Fibroblast of upper back skin (primary cell): ENCODE data around the gene TEAD1.
"Not testable (repeated sequence)": the region's sequence is repeated elsewhere in the genome, so short reads cannot be mapped to it uniquely, and the experiment has no call there.

Source experiments
- DNase-seq: peaks from one replicate; pipeline ENCODE4 v3.0.0-alpha.2; 2013

The TEAD1 gene

GRCh38 chr11:12876988-12877387 is 202.8 kb downstream of the TEAD1 start:
- no peak for DNase-seq

DNA sequence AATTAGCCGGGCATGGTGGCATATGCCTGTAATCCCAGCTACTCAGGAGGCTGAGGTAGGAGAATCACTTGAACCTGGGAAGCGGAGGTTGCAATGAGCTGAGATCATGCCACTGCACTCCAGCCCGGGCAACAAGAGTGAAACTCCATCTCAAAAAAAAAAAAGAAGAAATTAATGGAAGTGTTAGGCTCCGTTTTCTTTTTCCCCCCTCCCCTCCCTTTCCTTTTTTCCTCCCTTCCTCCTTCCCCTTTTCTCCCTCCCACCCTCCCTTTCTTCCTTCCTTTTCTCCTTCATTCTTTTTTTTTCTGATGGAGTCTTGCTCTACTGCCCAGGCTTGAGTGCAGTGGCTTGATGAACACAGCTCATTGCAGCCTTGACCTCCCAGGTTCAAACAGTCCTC is 203.3 kb downstream of the TEAD1 start:
- DNase-seq: not testable (repeated sequence)

DNA sequence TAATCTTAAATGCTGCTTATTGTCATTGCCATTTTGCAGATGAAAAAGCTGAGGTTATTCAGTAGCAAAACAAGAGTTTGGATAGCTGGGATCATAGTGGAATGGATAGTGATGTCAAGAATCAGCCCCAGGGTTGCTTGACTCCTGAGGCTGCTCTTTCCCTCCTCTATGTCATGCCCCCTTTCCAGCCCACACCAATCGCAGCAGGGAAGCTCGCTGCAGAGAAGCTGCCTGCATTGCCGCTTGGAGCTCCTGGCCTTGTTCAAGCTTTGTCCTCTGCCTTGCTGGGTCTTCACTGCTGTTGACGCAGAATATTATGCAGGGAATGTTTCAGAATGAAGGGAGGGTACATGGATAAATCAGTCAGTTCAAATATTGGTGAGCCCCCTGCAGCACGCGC is 206.1 kb downstream of the TEAD1 start:
- DNase-seq: no peak

DNA sequence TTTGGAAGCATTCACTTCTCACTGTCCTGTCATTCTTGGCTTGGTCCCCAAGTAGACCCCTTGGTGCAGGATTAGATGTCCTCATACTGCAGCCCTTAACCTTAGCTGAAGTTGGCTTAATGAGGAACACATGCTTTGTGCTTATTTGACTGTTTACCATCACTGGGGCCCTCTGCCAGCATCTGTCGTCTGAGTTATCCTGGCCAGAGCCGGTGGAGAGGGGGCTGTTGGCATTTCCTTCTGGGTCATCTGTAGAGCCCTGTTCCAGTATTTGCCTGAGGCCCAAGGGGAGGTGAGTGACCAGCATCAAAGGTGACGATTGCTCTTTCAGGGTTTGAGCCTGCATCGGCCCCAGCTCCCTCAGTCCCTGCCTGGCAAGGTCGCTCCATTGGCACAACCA is 208.4 kb downstream of the TEAD1 start:
- DNase-seq: no peak

DNA sequence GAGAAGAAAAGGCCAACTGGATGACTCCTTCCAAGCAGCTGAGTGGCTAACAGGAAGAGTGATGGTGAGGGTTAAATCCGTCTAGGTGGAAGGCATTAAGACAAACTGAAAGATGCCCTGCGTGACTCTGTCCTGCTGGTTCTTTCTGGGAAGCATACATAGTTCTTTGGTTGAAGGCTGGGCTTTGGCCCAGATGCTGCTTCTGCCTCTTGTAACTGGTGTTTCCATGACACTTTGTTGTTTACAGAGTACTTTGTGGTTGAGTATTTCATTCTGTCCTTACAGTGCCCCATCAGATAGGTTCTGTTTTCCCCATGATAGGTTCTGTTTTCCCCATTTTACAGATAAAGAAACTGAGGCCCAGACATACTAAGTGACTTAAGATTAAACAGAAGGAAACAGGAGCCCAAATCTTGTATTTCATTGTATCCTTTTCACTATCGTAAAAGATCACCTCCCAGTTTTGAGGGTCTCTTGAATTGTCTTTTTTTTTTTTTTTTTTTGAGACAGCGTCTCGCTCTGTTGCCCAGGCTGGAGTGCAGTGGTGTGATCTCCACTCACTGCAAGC is 210.6 kb downstream of the TEAD1 start:
- DNase-seq: no peak

- no peak for DNase-seq
Observed at GRCh38 chr11:12885717-12886239, 211.6 kb downstream of the TEAD1 start.

DNA sequence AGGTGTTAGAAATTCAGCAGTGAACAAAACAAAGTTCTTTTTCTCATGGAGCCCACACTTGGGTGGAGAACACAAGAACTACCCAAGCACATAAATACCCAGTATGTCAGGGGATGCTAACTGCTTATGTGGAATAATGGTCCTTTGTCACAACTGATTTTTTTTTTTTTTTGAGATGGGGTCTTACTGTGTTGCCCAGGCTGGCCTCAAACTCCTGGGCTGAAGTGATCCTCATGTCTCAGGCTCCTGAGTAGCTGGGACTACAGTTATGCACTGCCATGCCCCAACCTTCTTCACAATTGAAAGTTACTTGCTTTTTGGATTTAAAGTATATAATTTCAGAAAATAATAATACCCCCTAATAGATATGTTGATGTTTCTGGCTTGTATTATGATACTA is 212.3 kb downstream of the TEAD1 start:
- DNase-seq: no peak

DNA sequence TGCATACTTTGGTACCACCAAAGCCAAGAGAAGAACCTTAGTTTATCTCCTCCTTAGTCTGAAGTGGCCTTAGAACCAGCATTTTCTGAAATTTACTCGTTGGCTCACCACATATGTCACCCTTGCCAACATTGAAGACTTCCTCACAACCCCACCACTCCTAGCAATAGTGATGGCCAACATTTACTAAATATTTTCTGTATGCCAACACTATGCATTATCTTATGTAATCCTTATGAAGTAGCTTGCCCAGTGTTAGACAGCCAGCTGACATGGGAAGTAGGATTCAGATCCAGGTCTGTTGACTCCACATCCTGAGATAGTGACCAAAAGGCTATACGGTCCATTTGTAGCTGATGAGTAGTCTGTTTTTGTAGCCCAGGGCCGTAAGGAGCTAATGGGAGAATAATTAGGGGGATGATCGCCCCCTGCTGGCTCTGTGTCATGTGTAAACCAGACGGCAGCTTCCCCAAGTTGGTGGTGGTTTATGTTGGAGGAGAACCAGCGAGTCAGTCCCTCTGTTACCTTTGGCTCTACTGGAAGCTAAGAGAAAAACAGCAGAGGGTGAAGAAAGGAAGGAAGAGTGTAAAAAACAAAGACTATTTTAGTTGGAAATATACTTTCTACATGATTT is 214.4 kb downstream of the TEAD1 start:
- DNase-seq: peak; percentile 89

- peak; percentile 64 for DNase-seq
Observed at GRCh38 chr11:12889243-12889642, 215.0 kb downstream of the TEAD1 start.

GRCh38 chr11:12890476-12890875 is 216.3 kb downstream of the TEAD1 start:
- no peak for DNase-seq

DNA sequence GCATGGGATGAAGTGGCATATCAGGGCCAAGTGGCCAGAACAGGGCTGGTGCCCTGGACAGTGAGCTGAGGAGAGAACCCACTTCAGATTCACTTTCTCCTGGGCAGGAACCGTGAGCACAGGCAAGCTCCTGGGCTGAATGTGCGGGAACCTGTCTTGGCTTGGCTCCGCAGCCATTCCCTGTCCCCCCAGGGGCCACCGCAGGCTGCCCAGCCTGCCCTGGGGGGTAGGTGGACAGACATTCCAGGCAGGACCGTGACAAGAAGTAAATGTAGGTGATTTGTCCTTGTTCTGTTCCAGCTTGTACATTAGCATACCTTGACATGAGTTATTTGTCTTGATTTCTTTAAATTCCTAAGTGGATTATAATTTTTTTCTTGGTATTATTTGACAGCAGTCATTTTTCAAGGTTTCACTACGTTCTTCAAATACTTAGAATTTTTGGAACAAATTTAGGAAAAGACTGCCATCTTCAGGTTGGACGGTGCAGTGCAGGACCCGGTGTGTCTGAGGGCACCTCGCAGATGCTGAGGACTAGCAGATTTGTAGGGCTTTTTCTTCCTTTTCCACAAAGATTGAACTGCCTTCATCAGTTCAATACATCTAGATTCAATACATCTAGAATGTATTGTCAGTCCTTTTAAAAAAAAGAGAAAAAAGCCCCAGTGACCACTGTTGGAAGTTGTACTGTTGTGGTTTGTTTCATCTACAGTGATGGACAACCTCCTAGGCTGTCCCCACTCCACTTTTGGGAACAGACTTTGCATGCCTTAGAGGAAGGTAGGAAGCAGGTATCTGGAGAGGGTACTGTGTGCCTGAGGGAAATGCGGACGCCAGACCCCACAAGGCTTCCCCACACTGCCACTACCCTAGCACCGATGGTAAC is 219.8 kb downstream of the TEAD1 start:
- peak; percentile 79 for DNase-seq

GRCh38 chr11:12897390-12897789 is 223.2 kb downstream of the TEAD1 start:
- DNase-seq: no peak

DNA sequence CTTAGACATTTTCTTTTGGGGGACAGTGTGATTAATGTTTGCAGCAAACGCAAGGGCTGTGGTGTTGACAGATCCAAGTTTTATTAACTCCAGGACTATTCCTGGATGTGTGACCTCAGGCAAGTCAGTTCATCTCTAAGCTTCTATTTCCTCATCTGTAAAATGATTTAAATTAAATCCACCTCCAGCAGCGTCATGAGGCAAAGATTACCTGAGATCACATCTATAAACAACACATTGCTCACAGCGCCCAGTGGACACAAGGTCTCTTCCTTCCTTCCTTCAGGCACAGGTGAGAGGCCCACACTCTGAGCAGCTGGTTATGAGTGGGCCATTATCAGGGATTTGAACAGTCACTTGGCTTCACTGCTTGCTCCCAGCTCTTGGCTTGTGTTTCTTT is 223.6 kb downstream of the TEAD1 start:
- DNase-seq: peak; percentile 62

DNA sequence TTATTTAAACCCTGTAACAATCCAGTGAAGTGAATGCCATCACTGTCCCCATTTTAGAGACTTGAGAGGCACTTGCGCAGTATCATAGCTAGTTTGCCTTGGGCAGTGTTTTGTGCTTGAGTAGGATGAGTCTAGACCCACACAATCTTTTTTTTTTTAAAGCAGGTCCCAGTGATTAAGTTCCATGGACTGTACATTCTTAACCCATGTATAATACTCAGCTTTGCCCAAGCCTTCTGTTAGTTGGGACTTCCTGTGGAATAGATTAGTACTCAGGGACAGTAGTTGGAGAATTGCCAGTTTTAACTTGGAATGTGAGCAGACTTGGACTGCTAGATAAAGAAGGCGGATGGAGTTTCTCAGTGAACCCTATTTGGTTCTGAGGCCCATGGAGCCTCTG is 226.3 kb downstream of the TEAD1 start:
- DNase-seq: peak; percentile 91

GRCh38 chr11:12901272-12901671 is 227.1 kb downstream of the TEAD1 start:
- DNase-seq: no peak

DNA sequence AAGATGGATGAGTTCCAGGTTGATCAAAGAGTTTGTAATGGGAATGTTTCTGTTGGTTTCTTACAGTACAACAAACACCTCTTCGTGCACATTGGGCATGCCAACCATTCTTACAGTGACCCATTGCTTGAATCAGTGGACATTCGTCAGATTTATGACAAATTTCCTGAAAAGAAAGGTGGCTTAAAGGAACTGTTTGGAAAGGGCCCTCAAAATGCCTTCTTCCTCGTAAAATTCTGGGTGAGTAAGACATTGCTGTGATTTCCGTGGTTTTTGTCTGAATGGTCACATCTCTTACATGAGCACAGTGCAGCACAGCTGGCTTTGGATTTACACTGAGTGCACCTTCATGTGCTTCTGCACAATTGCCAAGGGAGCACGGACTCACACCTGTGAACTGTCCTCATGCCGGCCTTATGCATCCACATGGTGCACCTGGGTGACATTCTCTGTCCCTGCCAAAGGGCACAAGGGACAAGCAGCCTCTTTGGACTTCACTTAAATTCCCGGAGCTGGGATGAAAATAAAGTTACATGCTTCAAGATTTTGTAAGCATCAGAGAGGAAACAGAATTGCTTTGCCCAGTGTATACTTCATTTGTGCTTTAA is 227.8 kb downstream of the TEAD1 start:
- DNase-seq: peak; percentile 38

DNA sequence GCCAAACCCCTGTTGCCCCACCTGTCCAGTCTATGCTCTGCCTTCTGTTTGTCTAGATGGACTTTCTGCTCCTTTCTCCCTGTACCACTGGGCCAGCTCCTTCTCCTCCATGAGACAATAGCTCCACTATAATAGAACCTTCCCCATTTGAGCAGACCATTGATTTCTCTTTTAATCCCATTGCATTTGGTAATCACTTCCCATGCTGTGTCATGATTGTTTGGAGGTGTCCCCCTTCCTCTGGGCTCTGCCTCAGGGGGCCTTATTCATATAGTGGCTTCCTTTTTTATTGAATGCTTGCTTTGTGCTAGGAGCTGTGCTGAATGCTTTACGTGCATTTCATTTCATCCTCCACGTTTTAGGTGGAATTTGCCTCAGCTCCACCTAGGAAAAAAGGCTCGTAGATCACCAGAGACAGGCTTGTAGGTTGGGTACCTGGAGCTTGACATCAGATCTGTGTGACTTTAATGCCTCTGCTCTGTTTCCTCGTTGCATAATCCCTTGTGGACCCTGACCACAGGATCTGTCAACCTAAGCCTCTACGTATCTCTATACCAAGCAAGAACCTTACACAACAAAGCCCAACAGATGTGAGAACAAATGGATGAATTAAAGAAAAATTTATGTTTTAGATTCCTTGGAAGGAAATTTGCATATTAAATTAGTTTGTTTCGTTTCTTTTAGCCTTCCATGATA is 228.7 kb downstream of the TEAD1 start:
- no peak for DNase-seq

GRCh38 chr11:12905435-12905834 is 231.2 kb downstream of the TEAD1 start:
- no peak for DNase-seq

DNA sequence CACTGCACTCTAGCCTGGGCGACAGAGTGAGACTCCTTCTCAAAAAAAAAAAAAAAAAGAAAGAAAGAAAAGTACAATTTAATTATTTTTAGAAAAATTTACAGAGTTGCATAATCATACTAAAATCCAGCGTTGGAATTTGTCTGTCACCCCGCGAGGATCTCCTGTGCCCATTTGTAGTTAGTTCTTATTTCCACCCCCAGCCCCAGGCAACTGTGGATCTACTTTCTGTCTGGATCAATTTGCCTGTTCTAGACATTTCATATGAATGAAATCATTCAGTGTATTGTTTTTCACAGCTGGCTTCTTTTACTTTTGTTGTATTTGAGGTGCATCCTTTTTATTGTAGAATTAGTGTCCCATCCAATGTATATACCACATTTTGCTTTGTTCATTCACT is 232.3 kb downstream of the TEAD1 start:
- DNase-seq: no peak

- peak; percentile 32 for DNase-seq
Observed at GRCh38 chr11:12909879-12910278, 235.7 kb downstream of the TEAD1 start.

DNA sequence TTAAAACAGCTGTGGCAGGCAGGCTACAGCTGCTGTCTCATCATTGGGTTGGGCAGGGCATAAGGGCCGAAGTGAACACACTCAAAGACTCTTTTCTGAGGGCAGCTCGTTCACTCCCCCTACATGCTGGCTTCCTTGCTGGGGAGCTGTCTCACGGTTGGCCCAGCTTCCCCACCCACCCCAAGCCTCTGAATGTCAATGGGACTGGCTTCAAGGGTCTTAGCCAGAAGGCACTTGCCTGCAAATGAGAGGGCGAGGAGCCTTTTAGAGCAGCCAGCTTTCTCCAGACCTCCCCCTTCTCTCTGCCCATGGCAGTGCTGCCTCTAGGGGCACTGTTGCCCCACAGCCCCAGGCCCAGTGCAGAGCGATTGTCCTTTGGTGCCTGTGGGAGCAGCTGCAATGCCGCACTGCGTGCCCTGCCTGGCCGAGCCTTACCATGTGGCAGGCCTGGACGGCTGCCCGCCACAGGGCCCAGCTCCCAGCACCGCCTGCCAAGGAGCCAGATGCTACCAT is 240.2 kb downstream of the TEAD1 start:
- DNase-seq: peak; percentile 47

DNA sequence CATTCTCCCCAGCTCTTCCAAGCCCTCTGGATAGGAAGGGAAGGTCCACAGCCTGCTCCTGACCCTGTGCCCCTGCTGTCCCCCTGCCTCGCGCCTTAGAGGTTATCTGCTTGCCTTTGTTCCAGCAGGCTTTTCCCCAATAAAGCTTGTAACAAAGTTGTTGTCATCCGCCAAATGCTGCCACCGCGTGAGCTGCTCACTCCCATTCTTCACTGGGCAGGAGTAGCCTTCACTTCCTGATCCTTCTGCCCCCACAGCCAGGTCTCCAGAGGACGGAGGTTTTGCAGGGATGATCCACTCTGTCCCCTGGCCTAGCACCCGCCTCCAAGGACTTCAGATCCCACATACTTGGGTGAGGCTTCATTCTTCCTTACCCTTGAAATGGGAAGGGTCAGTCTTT is 240.9 kb downstream of the TEAD1 start:
- DNase-seq: no peak

DNA sequence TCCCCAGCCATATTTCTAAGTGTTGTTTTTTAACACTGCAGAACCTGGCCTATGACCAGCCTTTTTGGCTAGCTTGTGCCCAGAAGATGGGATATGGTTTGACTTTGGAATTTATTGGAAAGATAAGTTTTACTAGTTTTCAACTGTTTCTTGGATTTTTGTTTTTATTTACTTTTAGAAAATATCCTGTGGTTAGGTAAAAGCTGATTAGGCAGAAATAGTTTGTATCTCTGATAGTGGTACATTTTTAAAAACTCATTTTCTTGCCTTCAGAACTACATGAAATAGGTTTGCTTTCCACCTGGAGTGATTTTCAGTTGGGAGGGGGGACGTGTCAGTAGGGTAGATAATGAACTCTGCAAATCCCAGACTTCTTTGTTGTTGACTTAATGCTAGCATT is 243.6 kb downstream of the TEAD1 start:
- DNase-seq: no peak
